HG03159 (cell line): Measurements from ENCODE around the gene HSF2.
A peak's percentile ranks its signal among the peaks of the same experiment; 100 is the strongest.

Source experiments
- ATAC-seq: cut with Tn5 transposase; IDR thresholded peaks from one replicate; pipeline ENCODE4 v1.9.1; 2021; ENCODE audit warnings: mild to moderate bottlenecking, moderate library complexity; ENCODE audit not compliant: unreplicated experiment

HSF2 gene

GRCh38 chr6:122399055-122399347 is 451 bp upstream of the HSF2 start:
- ATAC-seq: no peak

GRCh38 chr6:122400121-122400450 is 634 bp downstream of the HSF2 start:
- ATAC-seq: peak; percentile 14

GRCh38 chr6:122400462-122401089 is 1.1 kb downstream of the HSF2 start:
- no peak for ATAC-seq

- ATAC-seq: no peak
These were observed 1.7 kb downstream of the HSF2 start for GRCh38 chr6:122401104-122401503.

DNA sequence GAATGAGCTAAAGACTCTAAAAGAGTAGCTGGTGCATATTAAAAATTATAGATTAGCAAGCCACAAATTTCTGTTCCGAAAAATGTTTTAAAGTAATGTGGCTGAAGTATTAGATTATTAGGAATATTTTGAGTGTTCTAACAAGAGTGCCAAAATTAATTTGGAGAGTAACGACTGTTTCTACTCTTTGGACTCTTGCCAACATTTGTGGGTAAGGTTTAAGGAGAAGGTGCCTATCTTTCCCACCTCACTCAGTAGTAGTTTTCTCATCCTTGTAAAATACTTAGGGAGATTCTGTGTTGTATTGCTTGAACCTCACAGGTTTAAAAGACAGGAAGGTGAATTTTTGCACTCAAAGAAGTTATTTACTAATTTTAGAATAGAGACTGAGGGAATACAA is 5.0 kb downstream of the HSF2 start:
- ATAC-seq: no peak

- ATAC-seq: no peak
These were observed 6.0 kb downstream of the HSF2 start for GRCh38 chr6:122405417-122405816.

DNA sequence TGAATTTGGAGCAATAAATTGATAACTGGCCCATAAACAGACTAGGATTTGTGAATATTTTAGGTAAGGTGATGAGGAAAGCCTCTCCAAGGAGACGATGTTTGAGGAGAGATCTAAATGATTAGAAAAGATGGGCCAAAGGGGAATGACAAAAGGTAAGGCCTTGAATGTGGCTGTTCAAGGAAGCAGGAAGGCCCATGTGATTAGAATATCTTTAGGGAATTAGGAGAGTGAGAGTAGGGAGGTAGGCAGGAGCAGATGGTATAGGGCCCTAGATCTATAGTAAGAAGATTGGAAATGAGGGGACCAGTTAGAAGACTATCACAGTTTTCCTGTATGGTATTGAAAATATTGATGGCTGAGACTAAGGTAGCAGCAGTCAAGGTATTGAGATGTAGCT is 6.7 kb downstream of the HSF2 start:
- ATAC-seq: no peak

DNA sequence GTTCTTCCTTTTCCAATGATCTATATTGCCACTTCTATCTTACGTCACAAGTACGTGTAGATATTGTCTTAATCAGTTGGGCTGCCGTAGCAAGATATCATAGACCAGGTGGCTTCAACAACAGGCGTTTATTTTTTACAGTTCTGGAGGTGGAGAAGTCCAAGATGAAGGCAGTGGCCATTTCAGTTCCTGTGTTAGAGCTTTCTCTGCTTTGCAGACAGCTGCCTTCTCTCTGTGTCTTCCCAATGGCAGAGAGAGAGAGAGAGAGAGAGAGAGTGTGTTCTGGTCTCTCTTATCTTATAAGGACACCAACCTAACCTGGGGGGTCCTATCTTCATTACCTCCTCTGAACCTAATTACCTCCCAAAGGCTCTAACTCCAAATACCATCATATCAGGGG is 8.3 kb downstream of the HSF2 start:
- ATAC-seq: no peak

- no peak for ATAC-seq
These were observed 8.8 kb downstream of the HSF2 start for GRCh38 chr6:122408240-122408639.

GRCh38 chr6:122408702-122409458 is 9.4 kb downstream of the HSF2 start:
- ATAC-seq: no peak

DNA sequence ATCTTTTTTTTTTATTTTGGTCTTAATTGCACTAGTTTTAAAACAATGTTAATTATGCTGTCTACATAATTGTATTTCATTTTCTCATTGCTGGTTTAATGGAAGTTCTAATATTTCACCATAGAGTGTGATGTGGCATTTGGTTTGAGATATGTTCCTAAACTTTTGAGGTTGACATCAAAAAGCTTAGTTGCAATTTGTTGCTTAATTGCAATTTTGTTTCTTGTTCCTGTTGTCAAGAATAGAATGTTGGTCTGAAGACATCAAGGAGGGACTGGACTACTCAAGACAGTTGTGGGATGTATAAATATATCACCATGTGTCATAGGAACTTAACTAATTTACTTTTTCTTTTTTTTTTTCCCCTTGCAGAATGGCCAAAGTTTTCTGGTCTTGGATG is 12.5 kb downstream of the HSF2 start:
- no peak for ATAC-seq

DNA sequence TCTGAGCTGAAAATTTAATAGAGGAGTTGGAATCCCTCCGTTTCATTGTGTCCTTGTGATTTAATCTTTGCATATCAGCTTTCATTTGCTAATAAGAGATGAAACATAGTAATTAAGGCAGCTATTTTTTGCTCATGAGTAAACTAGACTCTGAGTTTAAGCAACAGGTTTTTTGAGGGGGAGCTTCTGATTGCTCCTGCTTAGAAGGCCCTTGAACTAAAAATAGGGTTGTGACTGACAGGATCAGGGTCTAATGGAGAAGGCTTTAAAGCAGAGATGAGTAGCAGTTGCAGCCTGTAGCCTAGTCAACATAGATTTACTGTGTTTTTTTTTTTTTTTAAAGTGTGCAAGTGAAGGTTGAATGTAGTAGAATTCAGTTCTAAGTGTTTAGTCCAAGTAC is 17.4 kb downstream of the HSF2 start:
- no peak for ATAC-seq

GRCh38 chr6:122422003-122422402 is 22.6 kb downstream of the HSF2 start:
- no peak for ATAC-seq

DNA sequence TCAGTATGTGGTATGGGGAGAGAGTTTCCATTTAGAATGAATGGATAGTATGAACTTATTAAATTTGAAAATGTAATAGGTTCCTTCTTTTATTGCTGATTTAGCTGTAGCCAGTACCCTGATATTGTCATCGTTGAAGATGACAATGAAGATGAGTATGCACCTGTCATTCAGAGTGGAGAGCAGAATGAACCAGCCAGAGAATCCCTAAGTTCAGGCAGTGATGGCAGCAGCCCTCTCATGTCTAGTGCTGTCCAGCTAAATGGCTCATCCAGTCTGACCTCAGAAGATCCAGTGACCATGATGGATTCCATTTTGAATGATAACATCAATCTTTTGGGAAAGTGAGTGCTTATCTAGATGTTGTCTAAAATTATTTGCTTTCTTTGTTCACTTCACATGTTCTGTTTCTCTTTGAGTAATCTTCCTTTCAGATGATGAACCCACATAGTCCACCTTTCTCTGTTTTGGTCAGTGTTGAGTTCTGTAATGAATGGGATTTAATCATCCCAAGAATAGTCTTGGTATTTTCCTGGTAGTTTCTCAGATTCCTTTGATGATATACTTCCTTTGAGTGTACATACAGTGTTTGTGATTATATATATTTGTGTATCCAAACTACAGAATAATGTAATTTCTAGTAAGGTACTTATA is 23.3 kb downstream of the HSF2 start:
- peak; percentile 85 for ATAC-seq

DNA sequence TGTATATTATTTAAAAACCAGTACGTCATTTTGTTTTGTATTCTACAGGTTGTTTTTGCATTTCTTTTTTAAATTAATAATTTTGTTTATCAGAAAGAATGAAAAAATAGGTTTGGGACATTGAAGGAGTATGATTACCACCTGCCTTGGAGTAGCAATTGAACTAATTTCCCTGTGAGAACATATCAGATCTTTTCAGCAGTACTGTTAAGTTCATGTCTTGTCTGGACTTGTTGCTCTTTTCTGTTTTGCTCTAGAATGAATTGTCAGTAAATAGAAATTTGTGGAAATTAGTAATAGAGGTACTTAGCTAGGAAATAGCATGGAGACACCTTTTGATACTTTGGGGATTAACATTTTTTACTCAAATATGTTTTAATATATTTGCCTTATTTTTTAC is 24.3 kb downstream of the HSF2 start:
- no peak for ATAC-seq

GRCh38 chr6:122426597-122426996 is 27.1 kb downstream of the HSF2 start:
- ATAC-seq: no peak

GRCh38 chr6:122428781-122429180 is 29.3 kb downstream of the HSF2 start:
- ATAC-seq: no peak

DNA sequence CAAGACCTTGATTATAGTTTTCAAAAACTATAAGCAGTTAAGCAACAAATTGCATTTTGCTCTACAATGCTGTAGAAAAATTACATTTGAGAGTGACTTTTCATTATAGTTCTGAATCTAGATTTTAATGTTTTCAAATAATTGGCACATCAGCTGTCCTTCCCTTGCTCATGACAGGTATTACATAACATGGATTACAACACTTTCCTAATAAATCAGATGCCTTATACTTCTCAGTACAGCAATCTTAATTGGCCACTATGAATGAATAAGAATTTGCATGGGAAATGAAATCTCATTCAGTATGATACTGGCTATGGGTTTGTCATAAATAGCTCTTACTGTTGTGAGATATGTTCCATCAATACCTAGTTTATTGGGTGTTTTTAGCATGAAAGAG is 29.9 kb downstream of the HSF2 start:
- ATAC-seq: no peak

DNA sequence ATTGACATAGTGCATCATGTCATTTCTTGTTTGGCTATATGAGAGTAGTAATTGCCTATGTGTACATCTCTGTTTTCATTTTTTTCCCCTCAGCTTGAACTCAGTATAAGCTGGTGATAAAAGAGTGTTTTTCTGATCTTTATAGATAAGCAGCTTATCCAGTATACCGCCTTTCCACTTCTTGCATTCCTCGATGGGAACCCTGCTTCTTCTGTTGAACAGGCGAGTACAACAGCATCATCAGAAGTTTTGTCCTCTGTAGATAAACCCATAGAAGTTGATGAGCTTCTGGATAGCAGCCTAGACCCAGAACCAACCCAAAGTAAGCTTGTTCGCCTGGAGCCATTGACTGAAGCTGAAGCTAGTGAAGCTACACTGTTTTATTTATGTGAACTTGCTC is 32.3 kb downstream of the HSF2 start:
- ATAC-seq: no peak

- ATAC-seq: peak; percentile 45
These were observed 33.4 kb downstream of the HSF2 start for GRCh38 chr6:122432816-122433215.

- no peak for ATAC-seq
These were observed 39.5 kb downstream of the HSF2 start for GRCh38 chr6:122438975-122439374.

- ATAC-seq: no peak
These were observed 45.8 kb downstream of the HSF2 start for GRCh38 chr6:122445274-122445673.

- ATAC-seq: no peak
These were observed 49.6 kb downstream of the HSF2 start for GRCh38 chr6:122449069-122449468.
